Hepatocyte (in vitro differentiated cells): ENCODE data around the gene PRKG1.

Experiments
- CTCF ChIP-seq: fragments of 200-600 bp; sonication (generic); IDR thresholded peaks from 2 replicates; pipeline ENCODE4 v1.5.1; 2016; ENCODE audit warnings: antibody characterized with exemption, mild to moderate bottlenecking; ENCODE audit not compliant: poor library complexity
- EZH2phosphoT487 ChIP-seq: fragments of 200-600 bp; sonication (generic); IDR thresholded peaks from one replicate; pipeline ENCODE4 v1.6.1; 2018; ENCODE audit warnings: antibody characterized with exemption, mild to moderate bottlenecking, low read depth, moderate library complexity; ENCODE audit not compliant: unreplicated experiment, severe bottlenecking

- TF ChIP-seq CTCF (no peak), EZH2phosphoT487 (no peak)
Observed at GRCh38 chr10:51507476-51507875, 433.2 kb downstream of the PRKG1 start.
